Retinal pigment epithelial cell (primary cell): ENCODE results near the gene ADGRD2.

Experiments
- DNase-seq: peaks from one replicate; pipeline ENCODE4 v3.0.0-alpha.2; 2010; ENCODE audit warnings: low read depth
- H3K4me3 ChIP-seq: 2 replicates; pipeline ENCODE4 v1.5.1; 2011; ENCODE audit warnings: mild to moderate bottlenecking, low read length, control low read depth, moderate library complexity
- TF ChIP-seq, protein P1 (sequence below): conservative IDR thresholded peaks from 2 replicates; pipeline ENCODE4 v1.5.1; 2011; ENCODE audit warnings: low read depth, low read length, control low read depth, inconsistent platforms

ADGRD2 gene

DNA sequence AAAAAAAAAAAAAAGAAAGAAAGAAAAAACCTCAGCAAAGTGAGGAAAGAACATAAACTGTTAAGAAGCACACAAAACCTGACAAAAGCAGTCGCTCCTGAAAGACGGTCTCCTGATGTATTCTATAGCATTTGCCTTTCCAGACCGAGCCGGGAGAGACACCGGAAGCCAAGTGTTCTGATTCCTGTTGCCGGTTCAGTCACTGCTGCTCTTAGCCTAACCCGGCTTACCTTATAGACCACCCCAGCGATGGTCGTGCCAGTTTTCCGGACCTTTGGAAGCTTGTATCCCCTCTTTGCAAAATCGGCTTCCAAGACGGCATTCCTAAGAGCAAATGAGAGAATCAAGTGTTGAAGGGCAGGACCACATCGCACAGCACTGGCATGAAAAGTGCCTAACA, 35.6 kb upstream of the ADGRD2 start:
- H3K4me3 ChIP-seq = peak overlapping the region; percentile 100
- no peak for DNase-seq
- TF ChIP-seq, protein P1, sequence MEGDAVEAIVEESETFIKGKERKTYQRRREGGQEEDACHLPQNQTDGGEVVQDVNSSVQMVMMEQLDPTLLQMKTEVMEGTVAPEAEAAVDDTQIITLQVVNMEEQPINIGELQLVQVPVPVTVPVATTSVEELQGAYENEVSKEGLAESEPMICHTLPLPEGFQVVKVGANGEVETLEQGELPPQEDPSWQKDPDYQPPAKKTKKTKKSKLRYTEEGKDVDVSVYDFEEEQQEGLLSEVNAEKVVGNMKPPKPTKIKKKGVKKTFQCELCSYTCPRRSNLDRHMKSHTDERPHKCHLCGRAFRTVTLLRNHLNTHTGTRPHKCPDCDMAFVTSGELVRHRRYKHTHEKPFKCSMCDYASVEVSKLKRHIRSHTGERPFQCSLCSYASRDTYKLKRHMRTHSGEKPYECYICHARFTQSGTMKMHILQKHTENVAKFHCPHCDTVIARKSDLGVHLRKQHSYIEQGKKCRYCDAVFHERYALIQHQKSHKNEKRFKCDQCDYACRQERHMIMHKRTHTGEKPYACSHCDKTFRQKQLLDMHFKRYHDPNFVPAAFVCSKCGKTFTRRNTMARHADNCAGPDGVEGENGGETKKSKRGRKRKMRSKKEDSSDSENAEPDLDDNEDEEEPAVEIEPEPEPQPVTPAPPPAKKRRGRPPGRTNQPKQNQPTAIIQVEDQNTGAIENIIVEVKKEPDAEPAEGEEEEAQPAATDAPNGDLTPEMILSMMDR = no peak

DNA sequence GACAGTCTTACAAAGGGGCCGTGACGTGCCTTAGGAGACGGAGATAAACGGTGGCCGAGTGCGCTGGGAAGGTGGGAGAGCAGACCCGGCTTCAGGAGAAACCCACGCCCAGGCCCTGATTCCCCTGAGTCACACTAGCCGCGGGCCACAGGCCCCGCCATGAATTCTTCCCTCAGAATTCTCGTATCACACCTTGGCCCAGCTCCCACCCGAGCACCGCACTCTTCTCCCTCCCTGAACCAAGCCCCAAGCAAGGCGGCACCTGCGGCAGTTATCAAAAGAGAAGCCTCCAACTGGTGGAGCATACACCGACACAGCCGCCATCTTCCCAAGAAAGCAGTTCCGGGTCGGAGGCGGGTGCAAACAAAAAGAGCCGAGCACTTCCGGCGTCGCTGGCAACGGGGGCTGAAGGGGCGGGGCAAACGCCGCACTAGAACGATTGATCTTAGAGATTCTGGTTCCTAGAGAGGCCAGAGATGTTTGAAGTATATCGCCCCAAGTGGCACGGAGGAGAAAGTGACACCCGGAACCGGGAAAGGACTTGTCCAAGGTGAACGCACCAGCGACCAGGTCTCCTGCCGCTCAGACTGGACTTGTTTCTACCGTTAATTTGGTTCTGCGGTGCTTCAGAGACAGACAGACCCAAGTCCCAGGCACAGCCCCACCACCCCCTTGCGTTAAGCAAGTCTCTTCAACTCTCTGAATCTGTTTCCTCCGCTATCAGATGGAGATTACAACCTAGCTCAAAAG, 35.0 kb upstream of the ADGRD2 start, which contains the start of gene PSMB7:
Gene PSMB7 (minus strand): TSS at position 341 of the 750 bp plus-strand sequence. CDS start 17 bp downstream, at position 324.
- DNase-seq = peak; percentile 88
- peak within 1 kb of the TSS; percentile 100 for H3K4me3 ChIP-seq
- TF ChIP-seq, protein P1 = peak; percentile 78

DNA sequence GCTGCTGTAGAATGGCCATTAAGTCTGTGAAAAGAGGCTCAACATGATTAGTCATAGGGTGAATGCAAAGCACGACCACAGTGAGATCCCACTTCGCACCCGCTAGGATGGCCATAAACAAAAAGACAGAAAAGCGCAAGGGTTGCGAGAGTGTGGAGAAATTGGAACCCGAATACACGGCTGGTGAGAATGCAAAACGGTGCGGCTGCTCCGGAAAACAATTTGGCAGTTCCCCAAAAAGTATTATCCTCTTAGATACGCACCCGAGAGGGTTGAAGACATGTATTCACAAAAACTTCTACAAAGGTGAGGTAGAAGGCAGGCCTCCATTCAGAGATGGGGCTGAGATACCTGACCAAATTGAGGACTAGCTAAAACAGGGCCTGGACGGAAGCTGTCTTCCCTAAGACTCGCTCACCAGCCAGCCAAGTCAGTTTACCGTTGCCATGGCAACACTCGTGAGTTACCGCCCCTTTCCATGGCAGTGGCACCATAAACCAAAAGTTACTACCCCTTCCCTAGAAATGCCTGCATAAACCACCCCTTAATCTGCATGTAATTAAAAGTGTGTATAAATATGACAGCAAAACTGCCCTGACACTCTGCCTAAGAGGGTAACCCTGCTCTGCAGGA, 34.3 kb upstream of the ADGRD2 start:
- H3K4me3 ChIP-seq = peak overlapping the region; percentile 100
- DNase-seq = no peak
- TF ChIP-seq, protein P1 = no peak

DNA sequence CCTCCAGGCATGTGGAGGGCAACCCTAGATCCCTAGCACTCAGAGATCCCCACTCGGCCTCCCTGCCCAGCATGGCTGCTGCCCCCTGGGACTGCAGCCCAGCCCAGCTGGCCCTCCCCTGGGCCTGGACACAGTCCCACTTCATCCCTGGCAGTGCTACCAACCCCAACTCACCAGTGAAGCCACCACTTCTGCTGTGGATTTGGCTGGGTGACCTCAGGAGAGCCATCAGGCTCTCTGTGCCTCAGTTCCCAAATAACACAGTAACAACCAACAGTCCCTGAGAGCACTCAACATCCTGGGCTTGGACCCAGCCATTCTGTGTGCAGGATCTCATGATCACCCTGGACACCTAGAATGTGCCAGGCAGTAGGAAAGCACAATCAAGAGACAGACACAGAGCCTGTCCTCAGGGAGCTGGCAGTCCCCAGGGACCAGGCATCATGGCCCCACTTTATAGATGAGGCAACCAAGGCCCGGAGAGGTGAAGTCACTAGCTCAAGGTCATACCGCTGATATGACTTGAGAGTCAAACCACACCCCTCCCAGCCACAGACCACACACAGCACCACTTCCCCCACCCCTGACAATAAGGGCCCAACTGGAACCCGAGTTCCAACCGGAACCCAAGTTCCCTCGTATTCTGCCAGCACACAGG, 30.3 kb upstream of the ADGRD2 start:
- H3K4me3 ChIP-seq = no peak overlapping the region
- DNase-seq = no peak
- TF ChIP-seq, protein P1 = no peak

DNA sequence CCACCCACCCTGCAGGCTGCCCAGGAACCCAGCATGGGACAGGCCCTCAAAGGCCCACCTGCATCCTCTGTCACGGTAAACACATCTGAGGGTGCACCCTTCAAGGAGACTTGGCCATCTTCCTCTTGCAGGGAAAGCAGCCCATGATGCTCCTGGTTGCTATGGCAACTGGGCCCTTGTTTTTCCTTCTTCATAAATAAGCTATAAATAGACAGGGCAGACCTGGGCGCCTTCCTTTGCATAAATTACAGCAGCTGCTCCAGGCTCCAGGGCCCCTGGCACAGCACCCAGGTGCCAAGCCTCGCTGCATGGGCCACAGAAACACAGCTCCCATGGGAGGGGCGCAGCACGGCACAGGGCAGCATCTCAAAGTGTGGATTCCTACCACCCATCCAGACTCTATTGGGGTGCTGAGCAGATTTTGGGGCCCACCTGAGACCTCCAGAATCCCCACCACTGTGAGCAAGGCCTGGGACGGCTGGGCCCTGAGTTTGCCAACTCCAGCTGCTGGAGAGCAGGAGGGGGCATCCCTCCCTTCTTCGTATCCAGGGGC, 29.2 kb upstream of the ADGRD2 start:
- TF ChIP-seq, protein P1 = no peak
- DNase-seq = no peak
- no peak overlapping the region for H3K4me3 ChIP-seq

DNA sequence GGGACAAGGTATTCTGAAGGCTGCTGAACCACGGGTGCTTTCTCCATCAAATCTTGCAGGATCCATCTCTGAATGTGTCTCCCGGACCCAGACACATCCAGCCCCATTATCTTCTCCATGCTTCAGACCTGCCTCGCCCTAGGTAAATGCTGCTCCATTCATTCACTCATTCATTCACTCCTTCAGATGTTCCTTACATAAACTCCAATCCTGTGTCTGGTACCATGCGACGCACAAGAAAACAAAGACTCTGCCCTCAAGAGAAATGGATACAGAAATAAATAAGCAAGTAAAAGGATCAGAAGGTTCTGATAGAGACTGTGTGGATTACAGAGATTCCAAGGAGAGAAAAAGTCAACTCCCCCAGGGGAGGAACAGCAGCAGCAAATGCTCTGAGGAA, 27.1 kb upstream of the ADGRD2 start:
- DNase-seq = no peak
- TF ChIP-seq, protein P1 = no peak
- H3K4me3 ChIP-seq = no peak overlapping the region
